ENCODE results near the gene BPIFB3. TPM values are rescaled to one million over a fixed set of nuclear protein-coding genes. Genes with fewer than 3 reads are reported as not detected.

The BPIFB3 gene
- total RNA-seq, 4 donors from 2014 or later: not detected

GRCh38 chr20:33023439-33024242, 30.1 kb upstream of the BPIFB3 start:
- Histone ChIP-seq H3K36me3 (no peaks in the 10 kb centered on the region), H3K9me3 (no peaks in the 10 kb centered on the region), H3K4me3 (no peak overlapping the region), H3K27me3 (peaks cover 0 to under 1% (median 0%) of the 10 kb centered on the region in 3 donors), H3K27ac (no peak overlapping the region), H3K4me1 (no peaks in the 10 kb centered on the region)
- ATAC-seq: no peak
- intact Hi-C loops (cut with DNase I; ENCODE audit: low total_unique reads): no loop called here
- in situ Hi-C loops (cut with MboI; ENCODE audit: low sequenced_read_pairs in 4 of 4): loop anchor here in 1 of 4 donors (25.0 kb wide), 1 partner anchor 111 kb away; no protein-coding TSS in a partner anchor
- TF ChIP-seq POLR2A (IDR thresholded peaks at IDR 0.05) (no peak), CTCF (IDR thresholded peaks at IDR 0.05 in 4 of 5, conservative IDR thresholded peaks at IDR 0.05 in 1 of 5) (no peak)
- no peak for DNase-seq

GRCh38 chr20:33024243-33024560, 29.5 kb upstream of the BPIFB3 start:
- peaks cover 0 to 3% (median 0%) of the 10 kb centered on the region in 3 donors for H3K27me3 ChIP-seq
- ATAC-seq: no peak
- H3K4me1 ChIP-seq: no peaks in the 10 kb centered on the region
- H3K9me3 ChIP-seq: no peaks in the 10 kb centered on the region
- intact Hi-C loops (cut with DNase I; ENCODE audit: low total_unique reads): no loop called here
- H3K36me3 ChIP-seq: no peaks in the 10 kb centered on the region
- no peak for TF ChIP-seq CTCF (IDR thresholded peaks at IDR 0.05 in 4 of 5, conservative IDR thresholded peaks at IDR 0.05 in 1 of 5)
- no peak overlapping the region for H3K4me3 ChIP-seq
- DNase-seq: no peak
- in situ Hi-C loops (cut with MboI; ENCODE audit: low sequenced_read_pairs in 4 of 4): loop anchor here in 1 of 4 donors (25.0 kb wide), 1 partner anchor 112 kb away; no protein-coding TSS in a partner anchor
- no peak overlapping the region for H3K27ac ChIP-seq

GRCh38 chr20:33024609-33025317, 28.9 kb upstream of the BPIFB3 start:
- no peaks in the 10 kb centered on the region for H3K9me3 ChIP-seq
- no peaks in the 10 kb centered on the region for H3K4me1 ChIP-seq
- in situ Hi-C loops (cut with MboI; ENCODE audit: low sequenced_read_pairs in 4 of 4) (loop anchor here in 1 of 4 donors (25.0 kb wide), 1 partner anchor 112 kb away; no protein-coding TSS in a partner anchor), intact Hi-C loops (cut with DNase I; ENCODE audit: low total_unique reads) (no loop called here)
- no peak overlapping the region for H3K4me3 ChIP-seq
- ATAC-seq: no peak
- no peak for TF ChIP-seq CTCF (IDR thresholded peaks at IDR 0.05 in 4 of 5, conservative IDR thresholded peaks at IDR 0.05 in 1 of 5)
- no peak for TF ChIP-seq POLR2A (IDR thresholded peaks at IDR 0.05)
- DNase-seq: no peak
- no peak overlapping the region for H3K27ac ChIP-seq
- H3K36me3 ChIP-seq: no peaks in the 10 kb centered on the region
- H3K27me3 ChIP-seq: peaks cover 0 to 6% (median 0%) of the 10 kb centered on the region in 3 donors

GRCh38 chr20:33025318-33025876, 28.3 kb upstream of the BPIFB3 start:
- in situ Hi-C loops (cut with MboI; ENCODE audit: low sequenced_read_pairs in 4 of 4): no loop called here
- Histone ChIP-seq H3K27me3 (peaks cover 0 to 6% (median 0%) of the 10 kb centered on the region in 3 donors), H3K4me3 (no peak overlapping the region), H3K9me3 (no peaks in the 10 kb centered on the region), H3K4me1 (no peaks in the 10 kb centered on the region), H3K27ac (no peak overlapping the region), H3K36me3 (no peaks in the 10 kb centered on the region)
- no peak for TF ChIP-seq POLR2A (IDR thresholded peaks at IDR 0.05)
- no peak for TF ChIP-seq CTCF (IDR thresholded peaks at IDR 0.05 in 4 of 5, conservative IDR thresholded peaks at IDR 0.05 in 1 of 5)
- intact Hi-C loops (cut with DNase I; ENCODE audit: low total_unique reads): no loop called here
- ATAC-seq (no peak), DNase-seq (no peak)

Measured in gastrocnemius medialis (tissue), 4 donors.